GM23338 (cell line): ENCODE measurements around the gene ZCCHC4. TPM values are rescaled to one million over a fixed set of nuclear protein-coding genes. Genes with fewer than 3 reads are reported as not detected.

ENCODE experiments used
- ATAC-seq: fragments of 200-7000 bp; cut with Tn5 transposase; 3 replicates; pipeline ENCODE4 v1.9.1; 2020
- DNase-seq: peaks from one replicate; pipeline ENCODE4 v3.0.0-alpha.2; 2015; ENCODE audit warnings: low spot score
- H2AFZ ChIP-seq: fragments of 200-600 bp; sonication (generic); 2 replicates; pipeline ENCODE4 v1.8.0; 2016; ENCODE audit warnings: antibody characterized with exemption, mild to moderate bottlenecking, moderate library complexity
- H3F3A ChIP-seq: fragments of 200-600 bp; sonication (generic); replicated peaks from 2 replicates; pipeline ENCODE4 v1.8.0; 2017; ENCODE audit warnings: antibody characterized with exemption, mixed run types, low read depth
- H3K27ac ChIP-seq: fragments of 200-600 bp; sonication (generic); 2 replicates; pipeline ENCODE4 v1.6.1; 2016; ENCODE audit warnings: low read depth
- H3K27me3 ChIP-seq: fragments of 200-600 bp; sonication (generic); 2 replicates; pipeline ENCODE4 v1.8.0; 2016; ENCODE audit warnings: mild to moderate bottlenecking, mixed run types, moderate library complexity; ENCODE audit not compliant: insufficient read depth
- H3K36me3 ChIP-seq: fragments of 200-600 bp; sonication (generic); 2 replicates; pipeline ENCODE4 v1.8.0; 2016; ENCODE audit warnings: mild to moderate bottlenecking; ENCODE audit not compliant: insufficient read depth
- H3K4me1 ChIP-seq: fragments of 200-600 bp; sonication (generic); 2 replicates; pipeline ENCODE4 v1.8.0; 2016; ENCODE audit warnings: mild to moderate bottlenecking, moderate library complexity; ENCODE audit not compliant: insufficient read depth
- H3K4me2 ChIP-seq: fragments of 200-600 bp; sonication (generic); 2 replicates; pipeline ENCODE4 v1.7.1; 2017; ENCODE audit warnings: mixed run types
- H3K4me3 ChIP-seq: fragments of 200-600 bp; sonication (generic); 2 replicates; pipeline ENCODE4 v1.6.1; 2016; ENCODE audit warnings: mixed run types
- H3K79me2 ChIP-seq: fragments of 200-600 bp; sonication (generic); replicated peaks from 2 replicates; pipeline ENCODE4 v1.8.0; 2017; ENCODE audit warnings: mild to moderate bottlenecking; ENCODE audit not compliant: insufficient read depth
- H3K9me2 ChIP-seq: fragments of 200-600 bp; sonication (generic); 2 replicates; pipeline ENCODE4 v1.8.0; 2017; ENCODE audit not compliant: insufficient read depth
- H4K20me1 ChIP-seq: fragments of 200-600 bp; sonication (generic); replicated peaks from 2 replicates; pipeline ENCODE4 v1.8.0; 2017; ENCODE audit warnings: mild to moderate bottlenecking; ENCODE audit not compliant: insufficient read depth
- H3K27ac Mint-ChIP-seq: 2 replicates; pipeline ENCODE4 v1.8.0; 2020; ENCODE audit warnings: inconsistent platforms, mild to moderate bottlenecking, moderate library complexity, mixed read lengths
- H3K27me3 Mint-ChIP-seq: 3 replicates; pipeline ENCODE4 v1.8.0; 2022; ENCODE audit warnings: low read depth, mild to moderate bottlenecking, moderate library complexity, mixed read lengths, inconsistent platforms; ENCODE audit not compliant: insufficient read depth, poor library complexity
- H3K36me3 Mint-ChIP-seq: 3 replicates; pipeline ENCODE4 v1.8.0; 2021; ENCODE audit warnings: low read depth, mild to moderate bottlenecking, inconsistent platforms, moderate library complexity, mixed read lengths
- H3K4me1 Mint-ChIP-seq: 3 replicates; pipeline ENCODE4 v1.8.0; 2020; ENCODE audit warnings: mild to moderate bottlenecking, inconsistent platforms, mixed read lengths
- H3K4me3 Mint-ChIP-seq: 3 replicates; pipeline ENCODE4 v1.8.0; 2021; ENCODE audit warnings: moderate library complexity, mild to moderate bottlenecking, inconsistent platforms, mixed read lengths
- H3K9me3 Mint-ChIP-seq: 3 replicates; pipeline ENCODE4 v1.8.0; 2020; ENCODE audit warnings: moderate library complexity, mild to moderate bottlenecking, inconsistent platforms, mixed read lengths
- CREB1 ChIP-seq: fragments of 250-450 bp; sonication (Bioruptor Pico); IDR thresholded peaks from 2 replicates; pipeline ENCODE4 v1.5.0; 2020; ENCODE audit warnings: low read depth, mild to moderate bottlenecking, moderate library complexity
- EZH2 ChIP-seq: fragments of 200-600 bp; sonication (generic); IDR thresholded peaks from one replicate; pipeline ENCODE4 v1.8.0; 2017; ENCODE audit warnings: antibody characterized with exemption, mild to moderate bottlenecking, low read depth; ENCODE audit not compliant: unreplicated experiment
- EZH2phosphoT487 ChIP-seq: fragments of 200-600 bp; sonication (generic); IDR thresholded peaks from one replicate; pipeline ENCODE4 v1.8.1; 2018; ENCODE audit warnings: antibody characterized with exemption; ENCODE audit not compliant: unreplicated experiment
- JUNB ChIP-seq: IDR thresholded peaks from one replicate; pipeline ENCODE4 v1.6.1; 2016; ENCODE audit warnings: antibody characterized with exemption; ENCODE audit not compliant: unreplicated experiment
- NANOG ChIP-seq: IDR thresholded peaks from 2 replicates; pipeline ENCODE4 v1.6.1; 2016; ENCODE audit warnings: antibody characterized with exemption, borderline replicate concordance
- POLR2AphosphoS5 ChIP-seq: IDR thresholded peaks from 2 replicates; pipeline ENCODE4 v1.6.1; 2016; ENCODE audit warnings: antibody characterized with exemption, low read depth
- STAT1 ChIP-seq: IDR thresholded peaks from one replicate; pipeline ENCODE4 v1.6.1; 2016; ENCODE audit warnings: antibody characterized with exemption; ENCODE audit not compliant: unreplicated experiment
- ZNF114 ChIP-seq: fragments of 250-450 bp; sonication (Bioruptor Pico); IDR thresholded peaks from 2 replicates; pipeline ENCODE4 v1.5.0; 2020; ENCODE audit warnings: mild to moderate bottlenecking, moderate library complexity
- ZNF331 ChIP-seq: fragments of 250-450 bp; sonication (Bioruptor Pico); IDR thresholded peaks from 2 replicates; pipeline ENCODE4 v1.5.0; 2020; ENCODE audit warnings: low read depth, mild to moderate bottlenecking, moderate library complexity
- polyA plus RNA-seq: library from polyadenylated mRNA; unstranded; fragments of >200 nt; fragmentation: Nextera tagmentation; extraction: Ambion mirVana; gene quantifications from 2 replicates; pipeline ENCODE4 v1.2.1, GENCODE V29; 2016
- total RNA-seq: library from RNA; depleted of rRNA; stranded (reverse); fragments of >200 nt; shearing (Covaris generic); gene quantifications from 2 replicates; pipeline ENCODE4 v1.2.3, GENCODE V29; 2014
- TF ChIP-seq, protein P1 (sequence below): fragments of 250-450 bp; sonication (Bioruptor Pico); IDR thresholded peaks from 2 replicates; pipeline ENCODE4 v1.5.0; 2020; ENCODE audit warnings: mild to moderate bottlenecking, moderate library complexity
- TF ChIP-seq, protein P2 (sequence below): IDR thresholded peaks from one replicate; pipeline ENCODE4 v1.6.1; 2018; ENCODE audit warnings: antibody characterized with exemption; ENCODE audit not compliant: unreplicated experiment
- TF ChIP-seq, protein P3 (sequence below), 2 experiments: fragments of 200-600 bp in 1 of 2; sonication (generic) in 1 of 2; conservative IDR thresholded peaks; 2 replicates each; pipeline versions ENCODE4 v1.5.1 to v1.6.1; 2016 to 2017; ENCODE audit warnings: antibody characterized with exemption in 2 of 2, low read depth in 2 of 2, mild to moderate bottlenecking in 2 of 2, moderate library complexity in 1 of 2
- TF ChIP-seq, protein P4 (sequence below): IDR thresholded peaks from 2 replicates; pipeline ENCODE4 v1.6.1; 2016; ENCODE audit warnings: antibody characterized with exemption

The ZCCHC4 gene
- total and polyA plus RNA-seq, 2 experiments from 2014 or later = 11.3 to 17.9 TPM

DNA sequence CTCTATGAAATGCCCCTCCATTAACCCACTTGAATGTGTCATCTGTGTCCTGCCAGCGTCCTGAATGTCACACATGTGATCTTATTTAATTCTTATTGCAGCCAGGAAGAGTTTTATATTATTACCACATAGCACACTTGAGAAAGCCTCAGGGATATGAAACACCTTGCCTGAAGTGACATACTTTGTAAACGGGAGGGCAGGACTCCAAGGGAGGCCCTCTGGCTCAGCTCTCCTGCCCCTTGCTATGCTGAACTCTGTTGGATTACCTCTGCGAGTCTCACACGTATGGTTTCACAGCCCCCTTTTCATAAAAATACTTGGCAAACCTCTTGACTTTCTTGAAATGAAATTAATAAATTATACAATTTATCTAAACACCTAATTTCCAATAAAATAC is 11.1 kb upstream of the ZCCHC4 start:
- ATAC-seq (no peak), DNase-seq (no peak)
- TF ChIP-seq CREB1 (CRISPR knock-in tag) = no peak
- no peak for TF ChIP-seq JUNB
- no peak for TF ChIP-seq NANOG
- no peak for TF ChIP-seq ZNF114 (CRISPR knock-in tag)
- no peak for TF ChIP-seq ZNF331 (CRISPR knock-in tag)
- TF ChIP-seq EZH2phosphoT487 = no peak
- TF ChIP-seq, protein P1, sequence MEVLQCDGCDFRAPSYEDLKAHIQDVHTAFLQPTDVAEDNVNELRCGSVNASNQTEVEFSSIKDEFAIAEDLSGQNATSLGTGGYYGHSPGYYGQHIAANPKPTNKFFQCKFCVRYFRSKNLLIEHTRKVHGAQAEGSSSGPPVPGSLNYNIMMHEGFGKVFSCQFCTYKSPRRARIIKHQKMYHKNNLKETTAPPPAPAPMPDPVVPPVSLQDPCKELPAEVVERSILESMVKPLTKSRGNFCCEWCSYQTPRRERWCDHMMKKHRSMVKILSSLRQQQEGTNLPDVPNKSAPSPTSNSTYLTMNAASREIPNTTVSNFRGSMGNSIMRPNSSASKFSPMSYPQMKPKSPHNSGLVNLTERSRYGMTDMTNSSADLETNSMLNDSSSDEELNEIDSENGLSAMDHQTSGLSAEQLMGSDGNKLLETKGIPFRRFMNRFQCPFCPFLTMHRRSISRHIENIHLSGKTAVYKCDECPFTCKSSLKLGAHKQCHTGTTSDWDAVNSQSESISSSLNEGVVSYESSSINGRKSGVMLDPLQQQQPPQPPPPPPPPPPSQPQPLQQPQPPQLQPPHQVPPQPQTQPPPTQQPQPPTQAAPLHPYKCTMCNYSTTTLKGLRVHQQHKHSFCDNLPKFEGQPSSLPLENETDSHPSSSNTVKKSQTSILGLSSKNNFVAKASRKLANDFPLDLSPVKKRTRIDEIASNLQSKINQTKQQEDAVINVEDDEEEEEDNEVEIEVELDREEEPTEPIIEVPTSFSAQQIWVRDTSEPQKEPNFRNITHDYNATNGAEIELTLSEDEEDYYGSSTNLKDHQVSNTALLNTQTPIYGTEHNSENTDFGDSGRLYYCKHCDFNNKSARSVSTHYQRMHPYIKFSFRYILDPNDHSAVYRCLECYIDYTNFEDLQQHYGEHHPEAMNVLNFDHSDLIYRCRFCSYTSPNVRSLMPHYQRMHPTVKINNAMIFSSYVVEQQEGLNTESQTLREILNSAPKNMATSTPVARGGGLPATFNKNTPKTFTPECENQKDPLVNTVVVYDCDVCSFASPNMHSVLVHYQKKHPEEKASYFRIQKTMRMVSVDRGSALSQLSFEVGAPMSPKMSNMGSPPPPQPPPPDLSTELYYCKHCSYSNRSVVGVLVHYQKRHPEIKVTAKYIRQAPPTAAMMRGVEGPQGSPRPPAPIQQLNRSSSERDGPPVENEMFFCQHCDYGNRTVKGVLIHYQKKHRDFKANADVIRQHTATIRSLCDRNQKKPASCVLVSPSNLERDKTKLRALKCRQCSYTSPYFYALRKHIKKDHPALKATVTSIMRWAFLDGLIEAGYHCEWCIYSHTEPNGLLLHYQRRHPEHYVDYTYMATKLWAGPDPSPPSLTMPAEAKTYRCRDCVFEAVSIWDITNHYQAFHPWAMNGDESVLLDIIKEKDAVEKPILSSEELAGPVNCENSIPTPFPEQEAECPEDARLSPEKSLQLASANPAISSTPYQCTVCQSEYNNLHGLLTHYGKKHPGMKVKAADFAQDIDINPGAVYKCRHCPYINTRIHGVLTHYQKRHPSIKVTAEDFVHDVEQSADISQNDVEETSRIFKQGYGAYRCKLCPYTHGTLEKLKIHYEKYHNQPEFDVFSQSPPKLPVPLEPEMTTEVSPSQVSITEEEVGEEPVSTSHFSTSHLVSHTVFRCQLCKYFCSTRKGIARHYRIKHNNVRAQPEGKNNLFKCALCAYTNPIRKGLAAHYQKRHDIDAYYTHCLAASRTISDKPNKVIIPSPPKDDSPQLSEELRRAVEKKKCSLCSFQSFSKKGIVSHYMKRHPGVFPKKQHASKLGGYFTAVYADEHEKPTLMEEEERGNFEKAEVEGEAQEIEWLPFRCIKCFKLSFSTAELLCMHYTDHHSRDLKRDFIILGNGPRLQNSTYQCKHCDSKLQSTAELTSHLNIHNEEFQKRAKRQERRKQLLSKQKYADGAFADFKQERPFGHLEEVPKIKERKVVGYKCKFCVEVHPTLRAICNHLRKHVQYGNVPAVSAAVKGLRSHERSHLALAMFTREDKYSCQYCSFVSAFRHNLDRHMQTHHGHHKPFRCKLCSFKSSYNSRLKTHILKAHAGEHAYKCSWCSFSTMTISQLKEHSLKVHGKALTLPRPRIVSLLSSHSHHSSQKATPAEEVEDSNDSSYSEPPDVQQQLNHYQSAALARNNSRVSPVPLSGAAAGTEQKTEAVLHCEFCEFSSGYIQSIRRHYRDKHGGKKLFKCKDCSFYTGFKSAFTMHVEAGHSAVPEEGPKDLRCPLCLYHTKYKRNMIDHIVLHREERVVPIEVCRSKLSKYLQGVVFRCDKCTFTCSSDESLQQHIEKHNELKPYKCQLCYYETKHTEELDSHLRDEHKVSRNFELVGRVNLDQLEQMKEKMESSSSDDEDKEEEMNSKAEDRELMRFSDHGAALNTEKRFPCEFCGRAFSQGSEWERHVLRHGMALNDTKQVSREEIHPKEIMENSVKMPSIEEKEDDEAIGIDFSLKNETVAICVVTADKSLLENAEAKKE = no peak
- no peak for TF ChIP-seq EZH2
- TF ChIP-seq STAT1 = no peak
- TF ChIP-seq, protein P2, sequence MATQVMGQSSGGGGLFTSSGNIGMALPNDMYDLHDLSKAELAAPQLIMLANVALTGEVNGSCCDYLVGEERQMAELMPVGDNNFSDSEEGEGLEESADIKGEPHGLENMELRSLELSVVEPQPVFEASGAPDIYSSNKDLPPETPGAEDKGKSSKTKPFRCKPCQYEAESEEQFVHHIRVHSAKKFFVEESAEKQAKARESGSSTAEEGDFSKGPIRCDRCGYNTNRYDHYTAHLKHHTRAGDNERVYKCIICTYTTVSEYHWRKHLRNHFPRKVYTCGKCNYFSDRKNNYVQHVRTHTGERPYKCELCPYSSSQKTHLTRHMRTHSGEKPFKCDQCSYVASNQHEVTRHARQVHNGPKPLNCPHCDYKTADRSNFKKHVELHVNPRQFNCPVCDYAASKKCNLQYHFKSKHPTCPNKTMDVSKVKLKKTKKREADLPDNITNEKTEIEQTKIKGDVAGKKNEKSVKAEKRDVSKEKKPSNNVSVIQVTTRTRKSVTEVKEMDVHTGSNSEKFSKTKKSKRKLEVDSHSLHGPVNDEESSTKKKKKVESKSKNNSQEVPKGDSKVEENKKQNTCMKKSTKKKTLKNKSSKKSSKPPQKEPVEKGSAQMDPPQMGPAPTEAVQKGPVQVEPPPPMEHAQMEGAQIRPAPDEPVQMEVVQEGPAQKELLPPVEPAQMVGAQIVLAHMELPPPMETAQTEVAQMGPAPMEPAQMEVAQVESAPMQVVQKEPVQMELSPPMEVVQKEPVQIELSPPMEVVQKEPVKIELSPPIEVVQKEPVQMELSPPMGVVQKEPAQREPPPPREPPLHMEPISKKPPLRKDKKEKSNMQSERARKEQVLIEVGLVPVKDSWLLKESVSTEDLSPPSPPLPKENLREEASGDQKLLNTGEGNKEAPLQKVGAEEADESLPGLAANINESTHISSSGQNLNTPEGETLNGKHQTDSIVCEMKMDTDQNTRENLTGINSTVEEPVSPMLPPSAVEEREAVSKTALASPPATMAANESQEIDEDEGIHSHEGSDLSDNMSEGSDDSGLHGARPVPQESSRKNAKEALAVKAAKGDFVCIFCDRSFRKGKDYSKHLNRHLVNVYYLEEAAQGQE = no peak
- TF ChIP-seq, protein P3, sequence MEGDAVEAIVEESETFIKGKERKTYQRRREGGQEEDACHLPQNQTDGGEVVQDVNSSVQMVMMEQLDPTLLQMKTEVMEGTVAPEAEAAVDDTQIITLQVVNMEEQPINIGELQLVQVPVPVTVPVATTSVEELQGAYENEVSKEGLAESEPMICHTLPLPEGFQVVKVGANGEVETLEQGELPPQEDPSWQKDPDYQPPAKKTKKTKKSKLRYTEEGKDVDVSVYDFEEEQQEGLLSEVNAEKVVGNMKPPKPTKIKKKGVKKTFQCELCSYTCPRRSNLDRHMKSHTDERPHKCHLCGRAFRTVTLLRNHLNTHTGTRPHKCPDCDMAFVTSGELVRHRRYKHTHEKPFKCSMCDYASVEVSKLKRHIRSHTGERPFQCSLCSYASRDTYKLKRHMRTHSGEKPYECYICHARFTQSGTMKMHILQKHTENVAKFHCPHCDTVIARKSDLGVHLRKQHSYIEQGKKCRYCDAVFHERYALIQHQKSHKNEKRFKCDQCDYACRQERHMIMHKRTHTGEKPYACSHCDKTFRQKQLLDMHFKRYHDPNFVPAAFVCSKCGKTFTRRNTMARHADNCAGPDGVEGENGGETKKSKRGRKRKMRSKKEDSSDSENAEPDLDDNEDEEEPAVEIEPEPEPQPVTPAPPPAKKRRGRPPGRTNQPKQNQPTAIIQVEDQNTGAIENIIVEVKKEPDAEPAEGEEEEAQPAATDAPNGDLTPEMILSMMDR (conservative IDR thresholded peaks at IDR 0.05; ENCODE audit: low read depth in 2 of 2) = no peak
- TF ChIP-seq, protein P4, sequence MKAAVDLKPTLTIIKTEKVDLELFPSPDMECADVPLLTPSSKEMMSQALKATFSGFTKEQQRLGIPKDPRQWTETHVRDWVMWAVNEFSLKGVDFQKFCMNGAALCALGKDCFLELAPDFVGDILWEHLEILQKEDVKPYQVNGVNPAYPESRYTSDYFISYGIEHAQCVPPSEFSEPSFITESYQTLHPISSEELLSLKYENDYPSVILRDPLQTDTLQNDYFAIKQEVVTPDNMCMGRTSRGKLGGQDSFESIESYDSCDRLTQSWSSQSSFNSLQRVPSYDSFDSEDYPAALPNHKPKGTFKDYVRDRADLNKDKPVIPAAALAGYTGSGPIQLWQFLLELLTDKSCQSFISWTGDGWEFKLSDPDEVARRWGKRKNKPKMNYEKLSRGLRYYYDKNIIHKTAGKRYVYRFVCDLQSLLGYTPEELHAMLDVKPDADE = no peak
- TF ChIP-seq POLR2AphosphoS5 = no peak
- no peaks in the 10 kb centered on the region for H3K36me3 ChIP-seq
- H3K79me2 ChIP-seq = no peaks in the 10 kb centered on the region
- no peaks in the 10 kb centered on the region for H3K9me3 Mint-ChIP-seq
- no peaks in the 10 kb centered on the region for H3K36me3 Mint-ChIP-seq
- H3K4me3 Mint-ChIP-seq = no peak overlapping the region
- no peaks in the 10 kb centered on the region for H3K9me2 ChIP-seq
- H3K4me3 ChIP-seq = no peak overlapping the region
- no peaks in the 10 kb centered on the region; the same call in 1 of the 2 replicates for H3K4me1 ChIP-seq
- peaks cover 9% of the 10 kb centered on the region; the same call in 2 of the 3 replicates for H3K4me1 Mint-ChIP-seq
- H4K20me1 ChIP-seq = no peaks in the 10 kb centered on the region
- no peak overlapping the region for H3K4me2 ChIP-seq
- H2AFZ ChIP-seq = no peak overlapping the region
- no peaks in the 10 kb centered on the region for H3K27me3 ChIP-seq
- H3K27ac Mint-ChIP-seq = no peak overlapping the region
- H3F3A ChIP-seq = no peaks in the 10 kb centered on the region
- H3K27ac ChIP-seq = no peak overlapping the region
- H3K27me3 Mint-ChIP-seq = no peaks in the 10 kb centered on the region
